Ishikawa (cell line): ENCODE measurements around the gene DLX1.

Experiments used
- CEBPB ChIP-seq: IDR thresholded peaks from 2 replicates; pipeline ENCODE4 v1.6.1; 2012
- EGR1 ChIP-seq: IDR thresholded peaks from 2 replicates; pipeline ENCODE4 v1.6.1; 2012
- EP300 ChIP-seq: IDR thresholded peaks from 2 replicates; pipeline ENCODE4 v1.6.1; 2012; ENCODE audit warnings: borderline replicate concordance
- FOXM1 ChIP-seq: IDR thresholded peaks from 2 replicates; pipeline ENCODE4 v1.6.1; 2012; ENCODE audit warnings: low read depth, borderline replicate concordance
- NFIC ChIP-seq: IDR thresholded peaks from 2 replicates; pipeline ENCODE4 v1.6.1; 2012
- RAD21 ChIP-seq: IDR thresholded peaks from 2 replicates; pipeline ENCODE4 v1.6.1; 2012; ENCODE audit warnings: low read depth
- TAF1 ChIP-seq: IDR thresholded peaks from 2 replicates; pipeline ENCODE4 v1.6.1; 2012; ENCODE audit warnings: low read depth, mild to moderate bottlenecking
- TCF12 ChIP-seq: IDR thresholded peaks from 2 replicates; pipeline ENCODE4 v1.6.1; 2012; ENCODE audit warnings: low read depth
- TEAD4 ChIP-seq: IDR thresholded peaks from 2 replicates; pipeline ENCODE4 v1.6.1; 2012
- YY1 ChIP-seq: IDR thresholded peaks from 2 replicates; pipeline ENCODE4 v1.6.1; 2012; ENCODE audit warnings: low read depth
- ZBTB7A ChIP-seq: IDR thresholded peaks from 2 replicates; pipeline ENCODE4 v1.6.1; 2012; ENCODE audit warnings: low read depth
- TF ChIP-seq, protein P1 (sequence below): IDR thresholded peaks from 2 replicates; pipeline ENCODE4 v1.6.1; 2012
- TF ChIP-seq, protein P2 (sequence below): IDR thresholded peaks from 2 replicates; pipeline ENCODE4 v1.6.1; 2012; ENCODE audit warnings: low read depth, mild to moderate bottlenecking
- TF ChIP-seq, protein P3 (sequence below): IDR thresholded peaks from 2 replicates; pipeline ENCODE4 v1.6.1; 2012

Gene DLX1

DNA sequence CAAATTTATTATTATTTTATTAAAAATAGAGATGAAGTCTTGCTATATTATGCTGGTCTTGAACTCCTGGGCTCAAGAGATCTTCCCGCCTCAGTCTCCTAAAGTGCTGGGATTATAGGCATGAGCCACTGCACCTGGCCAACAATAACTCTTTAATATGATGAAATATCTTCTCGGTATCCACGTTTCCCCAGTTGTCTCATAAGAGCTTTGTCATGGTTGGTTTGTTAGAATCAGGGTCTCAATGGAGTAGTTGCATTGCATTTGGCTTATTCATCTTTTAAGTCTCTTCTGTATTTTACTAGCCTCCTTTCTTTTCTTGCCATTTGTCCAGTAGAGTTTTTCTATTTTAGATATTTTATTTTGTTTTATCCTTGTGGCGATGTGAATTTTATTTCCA lies 50.1 kb downstream of the DLX1 start:
- TF ChIP-seq CEBPB: no peak
- TF ChIP-seq, protein P1, sequence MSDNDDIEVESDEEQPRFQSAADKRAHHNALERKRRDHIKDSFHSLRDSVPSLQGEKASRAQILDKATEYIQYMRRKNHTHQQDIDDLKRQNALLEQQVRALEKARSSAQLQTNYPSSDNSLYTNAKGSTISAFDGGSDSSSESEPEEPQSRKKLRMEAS: no peak
- no peak for TF ChIP-seq RAD21
- TF ChIP-seq TEAD4: no peak
- TF ChIP-seq EGR1: no peak
- no peak for TF ChIP-seq ZBTB7A
- no peak for TF ChIP-seq NFIC
- TF ChIP-seq, protein P2, sequence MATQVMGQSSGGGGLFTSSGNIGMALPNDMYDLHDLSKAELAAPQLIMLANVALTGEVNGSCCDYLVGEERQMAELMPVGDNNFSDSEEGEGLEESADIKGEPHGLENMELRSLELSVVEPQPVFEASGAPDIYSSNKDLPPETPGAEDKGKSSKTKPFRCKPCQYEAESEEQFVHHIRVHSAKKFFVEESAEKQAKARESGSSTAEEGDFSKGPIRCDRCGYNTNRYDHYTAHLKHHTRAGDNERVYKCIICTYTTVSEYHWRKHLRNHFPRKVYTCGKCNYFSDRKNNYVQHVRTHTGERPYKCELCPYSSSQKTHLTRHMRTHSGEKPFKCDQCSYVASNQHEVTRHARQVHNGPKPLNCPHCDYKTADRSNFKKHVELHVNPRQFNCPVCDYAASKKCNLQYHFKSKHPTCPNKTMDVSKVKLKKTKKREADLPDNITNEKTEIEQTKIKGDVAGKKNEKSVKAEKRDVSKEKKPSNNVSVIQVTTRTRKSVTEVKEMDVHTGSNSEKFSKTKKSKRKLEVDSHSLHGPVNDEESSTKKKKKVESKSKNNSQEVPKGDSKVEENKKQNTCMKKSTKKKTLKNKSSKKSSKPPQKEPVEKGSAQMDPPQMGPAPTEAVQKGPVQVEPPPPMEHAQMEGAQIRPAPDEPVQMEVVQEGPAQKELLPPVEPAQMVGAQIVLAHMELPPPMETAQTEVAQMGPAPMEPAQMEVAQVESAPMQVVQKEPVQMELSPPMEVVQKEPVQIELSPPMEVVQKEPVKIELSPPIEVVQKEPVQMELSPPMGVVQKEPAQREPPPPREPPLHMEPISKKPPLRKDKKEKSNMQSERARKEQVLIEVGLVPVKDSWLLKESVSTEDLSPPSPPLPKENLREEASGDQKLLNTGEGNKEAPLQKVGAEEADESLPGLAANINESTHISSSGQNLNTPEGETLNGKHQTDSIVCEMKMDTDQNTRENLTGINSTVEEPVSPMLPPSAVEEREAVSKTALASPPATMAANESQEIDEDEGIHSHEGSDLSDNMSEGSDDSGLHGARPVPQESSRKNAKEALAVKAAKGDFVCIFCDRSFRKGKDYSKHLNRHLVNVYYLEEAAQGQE: no peak
- TF ChIP-seq, protein P3, sequence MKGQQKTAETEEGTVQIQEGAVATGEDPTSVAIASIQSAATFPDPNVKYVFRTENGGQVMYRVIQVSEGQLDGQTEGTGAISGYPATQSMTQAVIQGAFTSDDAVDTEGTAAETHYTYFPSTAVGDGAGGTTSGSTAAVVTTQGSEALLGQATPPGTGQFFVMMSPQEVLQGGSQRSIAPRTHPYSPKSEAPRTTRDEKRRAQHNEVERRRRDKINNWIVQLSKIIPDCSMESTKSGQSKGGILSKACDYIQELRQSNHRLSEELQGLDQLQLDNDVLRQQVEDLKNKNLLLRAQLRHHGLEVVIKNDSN: no peak
- no peak for TF ChIP-seq TAF1
- TF ChIP-seq TCF12: no peak
- no peak for TF ChIP-seq YY1

DNA sequence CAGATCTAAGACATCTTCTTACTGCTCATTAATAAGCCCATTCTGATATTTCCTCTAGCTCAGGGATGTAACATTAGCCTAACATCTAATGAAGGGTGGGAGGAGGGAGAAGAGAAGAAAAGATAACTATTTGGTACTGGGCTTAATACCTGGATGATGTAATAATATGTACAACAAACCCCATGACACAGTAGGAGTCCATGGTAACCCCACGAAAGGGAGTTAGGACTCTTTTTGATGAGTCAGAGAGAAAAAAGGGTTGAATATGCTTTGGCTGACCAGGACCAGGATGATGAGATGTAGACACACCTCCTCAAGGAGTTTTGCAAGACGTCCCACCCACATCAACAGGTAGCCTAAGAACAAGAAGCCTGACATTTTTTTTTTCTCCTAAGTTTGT lies 51.8 kb downstream of the DLX1 start:
- TF ChIP-seq, protein P1: no peak
- TF ChIP-seq, protein P2: no peak

DNA sequence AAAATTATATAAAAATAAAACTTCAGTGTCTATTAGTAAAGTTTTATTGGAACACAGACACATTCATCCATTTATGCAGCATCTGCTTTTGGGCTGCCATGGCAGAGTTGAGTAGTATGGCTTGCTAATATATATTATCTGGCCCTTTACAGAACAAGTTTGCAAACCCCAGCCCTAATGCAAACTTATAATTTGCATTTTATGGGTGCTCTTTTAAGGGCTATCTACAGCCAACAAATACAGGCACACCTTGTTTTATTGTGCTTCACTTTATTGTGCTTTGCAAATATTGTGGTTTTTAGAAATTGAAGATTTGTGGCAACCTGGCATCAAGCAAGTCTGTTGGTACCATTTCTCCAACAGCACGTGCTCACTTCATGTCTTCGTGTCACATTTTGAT lies 52.6 kb downstream of the DLX1 start:
- TF ChIP-seq, protein P2: no peak
- TF ChIP-seq YY1 (no peak), EP300 (no peak), NFIC (no peak), FOXM1 (no peak), CEBPB (no peak), EGR1 (no peak), TAF1 (no peak)
- TF ChIP-seq, protein P1: no peak
- TF ChIP-seq, protein P3: no peak
